Prostate gland (tissue), 2 donors: ENCODE results near the gene ABHD2.

ENCODE experiments used
- POLR2AphosphoS5 ChIP-seq: sonication (generic); formaldehyde crosslinking; IDR thresholded peaks from one replicate; pipeline ENCODE4 v1.6.1; 2017; ENCODE audit warnings: antibody characterized with exemption
- TF ChIP-seq, protein P1 (sequence below), 4 experiments: fragments of 200-600 bp in 2 of 4; fragments of 450-650 bp in 2 of 4; sonication (generic) in 2 of 4; IDR thresholded peaks; 1 replicate in 3 of 4; 2 replicates in 1 of 4; pipeline ENCODE4 v1.5.1; 2016 to 2019; ENCODE audit warnings: antibody characterized with exemption in 4 of 4, mild to moderate bottlenecking in 2 of 4, moderate library complexity in 2 of 4

GRCh38 chr15:89125088-89125826 is 37.0 kb downstream of the ABHD2 start:
- TF ChIP-seq, protein P1, sequence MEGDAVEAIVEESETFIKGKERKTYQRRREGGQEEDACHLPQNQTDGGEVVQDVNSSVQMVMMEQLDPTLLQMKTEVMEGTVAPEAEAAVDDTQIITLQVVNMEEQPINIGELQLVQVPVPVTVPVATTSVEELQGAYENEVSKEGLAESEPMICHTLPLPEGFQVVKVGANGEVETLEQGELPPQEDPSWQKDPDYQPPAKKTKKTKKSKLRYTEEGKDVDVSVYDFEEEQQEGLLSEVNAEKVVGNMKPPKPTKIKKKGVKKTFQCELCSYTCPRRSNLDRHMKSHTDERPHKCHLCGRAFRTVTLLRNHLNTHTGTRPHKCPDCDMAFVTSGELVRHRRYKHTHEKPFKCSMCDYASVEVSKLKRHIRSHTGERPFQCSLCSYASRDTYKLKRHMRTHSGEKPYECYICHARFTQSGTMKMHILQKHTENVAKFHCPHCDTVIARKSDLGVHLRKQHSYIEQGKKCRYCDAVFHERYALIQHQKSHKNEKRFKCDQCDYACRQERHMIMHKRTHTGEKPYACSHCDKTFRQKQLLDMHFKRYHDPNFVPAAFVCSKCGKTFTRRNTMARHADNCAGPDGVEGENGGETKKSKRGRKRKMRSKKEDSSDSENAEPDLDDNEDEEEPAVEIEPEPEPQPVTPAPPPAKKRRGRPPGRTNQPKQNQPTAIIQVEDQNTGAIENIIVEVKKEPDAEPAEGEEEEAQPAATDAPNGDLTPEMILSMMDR (IDR thresholded peaks at IDR 0.05), result no peak
- peak; percentile 72 for TF ChIP-seq POLR2AphosphoS5
